H1 (cell line): ENCODE measurements around the gene PLB1. TPM values are rescaled to one million over a fixed set of nuclear protein-coding genes. Genes with fewer than 3 reads are reported as not detected.

ENCODE experiments used
- CTCF ChIA-PET: fragments of 300-600 bp; sonication (Branson Sonifier 250); formaldehyde crosslinking; loops from one replicate; lab custom pipeline; 2021; ENCODE audit not compliant: partially characterized antibody; lab: Charles Lee
- POLR2A ChIA-PET: fragments of 300-600 bp; sonication (Branson Sonifier 250); formaldehyde crosslinking; loops from one replicate; lab custom pipeline; 2021; ENCODE audit warnings: inconsistent platforms; ENCODE audit not compliant: partially characterized antibody; lab: Charles Lee
- DNase-seq, 2 experiments: peaks; one replicate each; pipeline versions ENCODE4 v3.0.0 to v3.0.0-alpha.2; 2010 to 2022; ENCODE audit warnings: low spot score in 2 of 2, low read depth in 1 of 2, mixed read lengths in 1 of 2
- FAIRE-seq: peaks from 2 replicates; lab custom pipeline; 2011; peaks lifted over from hg19 to GRCh38; lab: Jason Lieb, UNC
- H2AFZ ChIP-seq: 2 replicates; pipeline ENCODE4 v1.8.1; 2012; ENCODE audit warnings: low read length, inconsistent platforms
- H2AK5ac ChIP-seq: 2 replicates; pipeline ENCODE4 v1.6.1; 2013; ENCODE audit warnings: low read depth, low read length
- H2BK120ac ChIP-seq: replicated peaks from 2 replicates; pipeline ENCODE3; 2013; ENCODE audit warnings: low read depth, low read length, inconsistent platforms
- H2BK12ac ChIP-seq: 2 replicates; pipeline ENCODE4 v1.6.1; 2013; ENCODE audit warnings: low read depth, low read length
- H2BK15ac ChIP-seq: 2 replicates; pipeline ENCODE4 v1.6.1; 2013; ENCODE audit warnings: low read length
- H2BK20ac ChIP-seq: 2 replicates; pipeline ENCODE4 v1.6.1; 2013; ENCODE audit warnings: low read length
- H2BK5ac ChIP-seq: 2 replicates; pipeline ENCODE4 v1.6.1; 2013; ENCODE audit warnings: low read depth, low read length
- H3K14ac ChIP-seq: 2 replicates; pipeline ENCODE4 v1.6.1; 2013; ENCODE audit warnings: inconsistent platforms; ENCODE audit not compliant: insufficient read length
- H3K18ac ChIP-seq: 2 replicates; pipeline ENCODE4 v1.6.1; 2013; ENCODE audit warnings: low read length; ENCODE audit errors: extremely low read depth
- H3K23ac ChIP-seq: 2 replicates; pipeline ENCODE4 v1.6.1; 2013; ENCODE audit warnings: inconsistent platforms; ENCODE audit not compliant: insufficient read length
- H3K23me2 ChIP-seq: 2 replicates; pipeline ENCODE4 v1.6.1; 2013; ENCODE audit warnings: low read depth, low read length
- H3K27ac ChIP-seq: 2 replicates; pipeline ENCODE4 v1.6.1; 2011; ENCODE audit warnings: low read depth, low read length, inconsistent platforms
- H3K27me3 ChIP-seq, 4 experiments: replicated peaks in 1 of 4; 1 replicate in 1 of 4; 2 replicates in 3 of 4; pipeline versions ENCODE4 v1.6.1 to v1.8.1; 2011 to 2013; ENCODE audit warnings: low read length in 3 of 4, mild to moderate bottlenecking in 3 of 4, inconsistent platforms in 2 of 4, mixed read lengths in 2 of 4, moderate library complexity in 1 of 4; ENCODE audit not compliant: control insufficient read depth in 3 of 4, insufficient read depth in 3 of 4; ENCODE audit errors: extremely low read depth in 1 of 4
- H3K36me3 ChIP-seq, 4 experiments: 2 replicates each; pipeline versions ENCODE4 v1.6.1 to v1.8.1; 2011 to 2013; ENCODE audit warnings: mild to moderate bottlenecking in 4 of 4, low read length in 3 of 4, moderate library complexity in 2 of 4, control low read depth in 1 of 4, inconsistent platforms in 1 of 4; ENCODE audit not compliant: insufficient read depth in 4 of 4, control insufficient read depth in 2 of 4
- H3K4ac ChIP-seq: replicated peaks from 2 replicates; pipeline ENCODE3; 2013; ENCODE audit warnings: low read length, low read depth, mixed read lengths, inconsistent platforms; ENCODE audit not compliant: insufficient read length
- H3K4me1 ChIP-seq, 4 experiments: replicated peaks in 1 of 4; 1 replicate in 1 of 4; 2 replicates in 3 of 4; pipeline versions ENCODE4 v1.6.1 to v1.8.1; 2011 to 2013; ENCODE audit warnings: low read length in 3 of 4, inconsistent platforms in 2 of 4, mixed read lengths in 1 of 4; ENCODE audit not compliant: insufficient read depth in 4 of 4, control insufficient read depth in 3 of 4
- H3K4me2 ChIP-seq, 2 experiments: 2 replicates each; pipeline versions ENCODE4 v1.6.1 to v1.8.1; 2011 to 2013; ENCODE audit warnings: low read depth in 2 of 2, low read length in 2 of 2, control low read depth in 1 of 2, inconsistent platforms in 1 of 2, mild to moderate bottlenecking in 1 of 2; ENCODE audit not compliant: insufficient read depth in 1 of 2
- H3K4me3 ChIP-seq, 4 experiments: fragments of 200-600, 300-600 bp in 1 of 4; sonication (generic), shearing (Covaris generic), sonication (Bioruptor Twin) in 1 of 4; 2 replicates each; pipeline versions ENCODE4 v1.5.1 to v1.8.1; 2011 to 2016; ENCODE audit warnings: low read length in 4 of 4, low read depth in 3 of 4, control low read depth in 2 of 4, inconsistent platforms in 2 of 4, mild to moderate bottlenecking in 2 of 4, mixed read lengths in 1 of 4, moderate library complexity in 1 of 4; ENCODE audit not compliant: insufficient read depth in 2 of 4; ENCODE audit errors: extremely low read depth in 1 of 4
- H3K56ac ChIP-seq: replicated peaks from 2 replicates; pipeline ENCODE3; 2013; ENCODE audit warnings: low read depth, mild to moderate bottlenecking, mixed read lengths, low read length, inconsistent platforms; ENCODE audit not compliant: insufficient read length
- H3K79me1 ChIP-seq: 2 replicates; pipeline ENCODE4 v1.6.1; 2013; ENCODE audit warnings: low read depth, low read length, control low read depth
- H3K79me2 ChIP-seq, 2 experiments: 2 replicates each; pipeline versions ENCODE4 v1.6.1 to v1.8.1; 2012 to 2013; ENCODE audit warnings: low read length in 2 of 2, mild to moderate bottlenecking in 2 of 2, inconsistent platforms in 1 of 2; ENCODE audit not compliant: insufficient read depth in 2 of 2, control insufficient read depth in 1 of 2
- H3K9ac ChIP-seq, 4 experiments: replicated peaks in 1 of 4; 1 replicate in 1 of 4; 2 replicates in 3 of 4; pipeline versions ENCODE4 v1.6.1 to v1.8.1; 2011 to 2013; ENCODE audit warnings: low read depth in 3 of 4, low read length in 3 of 4, control low read depth in 2 of 4, mild to moderate bottlenecking in 2 of 4, moderate library complexity in 2 of 4, inconsistent platforms in 1 of 4; ENCODE audit errors: extremely low read depth in 1 of 4
- H3K9me3 ChIP-seq, 2 experiments: 2 replicates each; pipeline versions ENCODE4 v1.6.1 to v1.8.1; 2012 to 2013; ENCODE audit warnings: mild to moderate bottlenecking in 2 of 2, moderate library complexity in 2 of 2, control low read depth in 1 of 2, inconsistent platforms in 1 of 2, low read depth in 1 of 2, low read length in 1 of 2, mixed read lengths in 1 of 2; ENCODE audit not compliant: insufficient read depth in 2 of 2
- H4K20me1 ChIP-seq, 2 experiments: replicated peaks in 1 of 2; 2 replicates each; pipeline versions ENCODE3 to v1.8.1; 2011 to 2013; ENCODE audit warnings: inconsistent platforms in 2 of 2, low read length in 2 of 2, mild to moderate bottlenecking in 1 of 2; ENCODE audit not compliant: insufficient read depth in 2 of 2, control insufficient read depth in 1 of 2
- H4K5ac ChIP-seq: 2 replicates; pipeline ENCODE4 v1.6.1; 2013; ENCODE audit warnings: low read length, low read depth, mixed read lengths, inconsistent platforms; ENCODE audit not compliant: insufficient read length
- H4K8ac ChIP-seq: 2 replicates; pipeline ENCODE4 v1.8.0; 2013; ENCODE audit warnings: mild to moderate bottlenecking, moderate library complexity, low read length, inconsistent platforms; ENCODE audit not compliant: insufficient read depth; ENCODE audit errors: extremely low read depth
- H4K91ac ChIP-seq: replicated peaks from 2 replicates; pipeline ENCODE3; 2013; ENCODE audit warnings: low read length, mixed read lengths, inconsistent platforms; ENCODE audit not compliant: insufficient read length
- BCL11A ChIP-seq, 2 experiments: IDR thresholded peaks; one replicate each; pipeline ENCODE4 v1.6.1; 2011; ENCODE audit warnings: low read depth in 2 of 2, low read length in 2 of 2, mild to moderate bottlenecking in 2 of 2
- BRCA1 ChIP-seq: IDR thresholded peaks from 2 replicates; pipeline ENCODE4 v1.6.1; 2012; ENCODE audit warnings: low read depth, low read length, improper control_type of control experiment
- CBX8 ChIP-seq: fragments of 300-800, 300-1000 bp; sonication (generic); IDR thresholded peaks from 2 replicates; pipeline ENCODE4 v1.7.1; 2016; ENCODE audit warnings: low read depth, low read length, borderline replicate concordance
- CHD2 ChIP-seq: IDR thresholded peaks from 2 replicates; pipeline ENCODE4 v1.6.1; 2012; ENCODE audit warnings: low read length, improper control_type of control experiment
- FOSL1 ChIP-seq: IDR thresholded peaks from 2 replicates; pipeline ENCODE4 v1.6.1; 2011; ENCODE audit warnings: mild to moderate bottlenecking, low read depth, low read length, moderate library complexity; ENCODE audit not compliant: insufficient read depth
- KDM5A ChIP-seq: fragments of 200-600 bp; IDR thresholded peaks from 2 replicates; pipeline ENCODE4 v1.7.1; 2012; ENCODE audit warnings: mild to moderate bottlenecking, low read length, inconsistent platforms, mixed read lengths
- PHF8 ChIP-seq: fragments of 200-600 bp; sonication (generic); conservative IDR thresholded peaks from 2 replicates; pipeline ENCODE4 v1.7.1; 2012; ENCODE audit warnings: low read depth, mild to moderate bottlenecking, inconsistent platforms, low read length, moderate library complexity
- POLR2AphosphoS5 ChIP-seq: IDR thresholded peaks from 2 replicates; pipeline ENCODE4 v1.6.1; 2011; ENCODE audit warnings: low read depth, low read length
- RNF2 ChIP-seq: fragments of 200-900, 300-1000 bp; sonication (generic); IDR thresholded peaks from 2 replicates; pipeline ENCODE4 v1.7.1; 2016; ENCODE audit warnings: borderline replicate concordance, low read depth, mild to moderate bottlenecking, antibody characterized with exemption, low read length; ENCODE audit not compliant: poor library complexity, severe bottlenecking; ENCODE audit errors: missing control alignments
- SIN3A ChIP-seq, 2 experiments: IDR thresholded peaks in 1 of 2; conservative IDR thresholded peaks in 1 of 2; 2 replicates each; pipeline ENCODE4 v1.6.1; 2011 to 2012; ENCODE audit warnings: low read length in 2 of 2, improper control_type of control experiment in 1 of 2, low read depth in 1 of 2, mild to moderate bottlenecking in 1 of 2
- SIX5 ChIP-seq: IDR thresholded peaks from 2 replicates; pipeline ENCODE4 v1.6.1; 2011; ENCODE audit warnings: mild to moderate bottlenecking, low read depth, low read length
- SP2 ChIP-seq: IDR thresholded peaks from 2 replicates; pipeline ENCODE4 v1.6.1; 2012; ENCODE audit warnings: mild to moderate bottlenecking, low read length, inconsistent platforms
- SUZ12 ChIP-seq: fragments of 200-600 bp; sonication (generic); IDR thresholded peaks from 2 replicates; pipeline ENCODE4 v1.6.1; 2012; ENCODE audit warnings: mild to moderate bottlenecking, inconsistent platforms, low read length, moderate library complexity, mixed read lengths
- TAF1 ChIP-seq: IDR thresholded peaks from 2 replicates; pipeline ENCODE4 v1.6.1; 2011; ENCODE audit warnings: mild to moderate bottlenecking, low read depth, low read length
- TBP ChIP-seq: IDR thresholded peaks from 2 replicates; pipeline ENCODE4 v1.6.1; 2011; ENCODE audit warnings: low read depth, low read length, improper control_type of control experiment
- TCF12 ChIP-seq: IDR thresholded peaks from 2 replicates; pipeline ENCODE4 v1.6.1; 2011; ENCODE audit warnings: low read depth, mild to moderate bottlenecking, low read length
- WGBS, 2 experiments: shearing (Covaris generic) in 1 of 2; methylation state at CpG; one replicate each; pipeline versions ENCODE4 v1.1.6 to v1.1.7; 2013 to 2015; ENCODE audit warnings: low lambda C conversion rate in 2 of 2, mixed read lengths in 2 of 2, inconsistent platforms in 1 of 2, low coverage in 1 of 2, missing lambda C conversion rate in 1 of 2; ENCODE audit not compliant: insufficient replicate concordance in 2 of 2, insufficient coverage in 1 of 2, insufficient read length in 1 of 2; ENCODE audit errors: extremely low coverage in 1 of 2, missing lambda C conversion rate in 1 of 2; 5-methylcytosine and 5-hydroxymethylcytosine counted together
- polyA plus RNA-seq, 7 experiments: library from polyadenylated mRNA; depleted of rRNA in 3 of 7; stranded (reverse) in 5 of 7; unstranded in 2 of 7; fragments of >200 nt in 5 of 7; fragments of 200-250 nt in 2 of 7; gene quantifications; 1 replicate in 5 of 7; 2 replicates in 1 of 7; 4 replicates in 1 of 7; pipeline versions ENCODE4 v1.2.1 to v1.2.3, GENCODE V29; 2011 to 2013; ENCODE audit warnings: missing spikeins in 2 of 7, mixed read lengths in 2 of 7
- total RNA-seq: library from RNA; stranded (reverse); fragmentation: NEBNext Ultra II Directional; extraction: Animal tissue kit (Norgen Biotek cat#: 25700); gene quantifications from 2 replicates; pipeline ENCODE4 v1.2.1, GENCODE V29; 2021

PLB1 gene
- total and polyA plus RNA-seq, 2 of the 8 experiments (the other 6 are each of a cell fraction or from before 2014, with no cell fraction given), result 0.20 to 0.36 TPM

DNA sequence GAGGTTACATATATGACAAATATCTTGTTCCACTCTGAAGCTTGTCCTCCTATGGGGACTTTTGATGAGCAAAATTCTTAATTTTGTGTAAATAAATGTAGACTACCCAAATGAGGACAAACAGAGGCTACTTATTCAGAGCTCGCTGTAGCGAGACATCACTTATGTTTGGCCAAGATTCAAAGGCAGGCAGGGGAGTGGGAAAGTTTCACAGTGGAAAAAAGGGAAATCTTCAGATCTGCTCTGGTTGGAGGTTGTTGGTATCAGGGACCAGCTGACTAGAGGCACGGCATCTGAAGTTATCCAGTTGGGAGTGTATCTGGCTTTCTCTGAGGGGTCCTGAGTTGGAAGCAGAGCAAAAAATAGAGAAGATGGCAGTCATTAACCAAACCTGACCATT, 1.3 kb downstream of the PLB1 start:
- no peak overlapping the region for H2AFZ ChIP-seq
- FAIRE-seq (no peak), DNase-seq (no peak)
- no peak overlapping the region for H3K4me2 ChIP-seq
- no peak overlapping the region for H3K23ac ChIP-seq
- no peak overlapping the region for H4K8ac ChIP-seq
- no peak overlapping the region for H3K18ac ChIP-seq
- no peak overlapping the region for H4K5ac ChIP-seq
- H3K27me3 ChIP-seq, result no peaks in the 10 kb centered on the region
- H2BK15ac ChIP-seq, result no peak overlapping the region
- ChIA-PET CTCF (no interaction called here), POLR2A (no interaction called here)
- H3K23me2 ChIP-seq, result no peaks in the 10 kb centered on the region
- no peaks in the 10 kb centered on the region for H3K4me1 ChIP-seq
- no peaks in the 10 kb centered on the region for H3K36me3 ChIP-seq
- no peaks in the 10 kb centered on the region for H3K79me2 ChIP-seq
- no peak overlapping the region for H2AK5ac ChIP-seq
- H3K14ac ChIP-seq, result no peak overlapping the region
- H3K9me3 ChIP-seq, result no peaks in the 10 kb centered on the region
- H3K56ac ChIP-seq, result no peak overlapping the region
- H2BK20ac ChIP-seq, result no peak overlapping the region
- WGBS, 2 experiments, result 95% methylated on average over 3 of the region's 3 CpGs; no CpG with 5 or more reads in 1 of the 2 experiments
- H2BK12ac ChIP-seq, result no peak overlapping the region
- H4K91ac ChIP-seq, result no peak overlapping the region
- no peaks in the 10 kb centered on the region for H3K79me1 ChIP-seq
- no peak overlapping the region for H2BK5ac ChIP-seq
- H3K4ac ChIP-seq, result no peak overlapping the region
- no peak overlapping the region for H3K4me3 ChIP-seq
- no peak overlapping the region for H2BK120ac ChIP-seq
- H4K20me1 ChIP-seq, result no peaks in the 10 kb centered on the region
- H3K27ac ChIP-seq, result no peak overlapping the region
- H3K9ac ChIP-seq, result no peak overlapping the region
- TF ChIP-seq SUZ12 (no peak), TAF1 (no peak), SIX5 (no peak), BCL11A (IDR thresholded peaks at IDR 0.05; ENCODE audit: low read depth in 2 of 2, low read length in 2 of 2) (no peak), CBX8 (no peak), TCF12 (no peak), SP2 (no peak), RNF2 (no peak), PHF8 (no peak), BRCA1 (no peak), SIN3A (conservative IDR thresholded peaks at IDR 0.05 in 1 of 2, IDR thresholded peaks at IDR 0.05 in 1 of 2; ENCODE audit: low read depth in 1 of 2, low read length in 2 of 2) (no peak), FOSL1 (no peak), KDM5A (no peak), TBP (no peak), CHD2 (no peak), POLR2AphosphoS5 (no peak)
